Measurements from ENCODE around the gene SSH2.

The SSH2 gene

DNA sequence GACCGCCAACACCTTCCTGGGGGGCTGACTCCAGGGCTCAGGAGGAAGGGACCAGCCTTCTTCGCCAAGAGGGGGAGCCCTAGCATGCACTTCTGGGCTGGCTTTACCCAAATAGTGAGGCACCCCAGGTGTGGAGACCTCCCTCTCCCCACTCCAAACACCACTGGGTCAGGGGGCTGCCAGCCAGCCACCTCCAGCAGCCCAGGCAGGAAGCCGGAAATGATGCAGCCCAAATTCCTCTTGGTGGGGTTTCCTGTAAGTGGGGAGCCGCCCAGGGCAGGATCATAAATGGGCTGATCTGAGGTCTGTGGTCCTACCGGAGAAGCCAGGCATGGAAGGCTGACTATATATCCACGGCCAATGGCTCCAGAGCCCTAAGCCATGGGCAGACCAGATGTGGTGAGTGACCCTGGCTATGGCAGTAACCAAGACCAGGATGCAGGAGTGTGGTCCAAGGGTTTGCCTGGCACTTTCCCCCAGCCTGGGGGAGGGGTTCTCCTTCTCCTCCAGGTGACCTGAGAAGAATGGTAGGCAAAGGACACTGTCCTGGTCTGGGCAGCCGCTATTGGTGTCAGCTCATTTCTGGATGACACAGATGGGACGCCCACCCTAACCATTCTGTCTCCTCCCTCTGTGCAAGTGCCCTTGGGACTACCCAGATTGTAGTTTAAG is 344.8 kb downstream of the SSH2 start:
- H3K9ac ChIP-seq (ENCODE audit: low read length in 5 of 5) = peak overlapping the region in 4 of 5 donors; percentile 43 to 79 (median 62)
- peak overlapping the region; percentile 10 to 89 (median 62) for H3K4me3 ChIP-seq (ENCODE audit: low read depth in 1 of 5, low read length in 5 of 5)
- H3K36me3 ChIP-seq (ENCODE audit: control insufficient read depth in 5 of 5, insufficient read depth in 5 of 5, low read length in 5 of 5) = peaks cover 0 to 28% (median 25%) of the 10 kb centered on the region in 5 donors
- H3K9me3 ChIP-seq (ENCODE audit: control insufficient read depth in 5 of 5, low read length in 5 of 5) = no peaks in the 10 kb centered on the region
- peak overlapping the region; percentile 82 for H3K27ac ChIP-seq (ENCODE audit: low read depth, low read length)
- peaks cover 9 to 70% (median 59%) of the 10 kb centered on the region in 5 donors for H3K4me1 ChIP-seq (ENCODE audit: control insufficient read depth in 5 of 5, insufficient read depth in 5 of 5, low read length in 5 of 5)
- H3K27me3 ChIP-seq (ENCODE audit: control insufficient read depth in 5 of 5, insufficient read depth in 4 of 5, low read length in 5 of 5) = no peaks in the 10 kb centered on the region

DNA sequence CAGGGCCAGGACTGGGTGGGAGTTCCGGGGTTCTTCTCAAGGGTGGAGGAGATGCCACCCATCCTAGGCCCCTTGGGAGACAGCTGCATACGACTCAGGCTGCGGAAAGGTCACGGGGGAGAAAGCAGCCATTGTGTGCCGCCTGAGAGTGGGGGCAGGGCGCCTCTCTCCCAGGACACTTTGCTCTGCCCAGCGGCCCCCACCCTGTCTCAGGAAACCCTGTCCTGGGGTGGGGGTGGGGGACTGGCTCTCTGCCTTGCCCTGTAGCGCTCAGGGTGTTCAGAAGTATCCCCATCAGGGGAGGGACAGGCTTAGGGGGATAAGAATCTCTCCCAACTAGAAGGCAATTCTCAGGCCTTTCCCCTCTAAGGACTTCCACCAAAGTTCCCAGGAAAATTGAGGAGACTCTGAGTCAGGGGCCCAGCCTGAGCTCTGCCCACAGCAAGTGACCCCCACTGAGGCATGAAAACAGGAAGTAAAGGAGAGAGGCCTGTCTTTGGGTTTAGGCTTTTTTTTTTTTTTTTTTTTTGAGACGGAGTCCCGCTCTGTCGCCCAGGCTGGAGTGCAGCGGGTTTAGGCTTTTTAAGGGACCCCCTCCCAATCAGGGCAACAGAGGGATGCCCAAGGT is 345.5 kb downstream of the SSH2 start:
- Histone ChIP-seq H3K4me3 (ENCODE audit: low read depth in 1 of 5, low read length in 5 of 5) (peak overlapping the region in 3 of 5 donors; percentile 62 to 89 (median 79)), H3K4me1 (ENCODE audit: control insufficient read depth in 5 of 5, insufficient read depth in 5 of 5, low read length in 5 of 5) (peaks cover 4 to 66% (median 55%) of the 10 kb centered on the region in 5 donors), H3K9ac (ENCODE audit: low read length in 5 of 5) (peak overlapping the region in 2 of 5 donors; percentile 43 to 79)

DNA sequence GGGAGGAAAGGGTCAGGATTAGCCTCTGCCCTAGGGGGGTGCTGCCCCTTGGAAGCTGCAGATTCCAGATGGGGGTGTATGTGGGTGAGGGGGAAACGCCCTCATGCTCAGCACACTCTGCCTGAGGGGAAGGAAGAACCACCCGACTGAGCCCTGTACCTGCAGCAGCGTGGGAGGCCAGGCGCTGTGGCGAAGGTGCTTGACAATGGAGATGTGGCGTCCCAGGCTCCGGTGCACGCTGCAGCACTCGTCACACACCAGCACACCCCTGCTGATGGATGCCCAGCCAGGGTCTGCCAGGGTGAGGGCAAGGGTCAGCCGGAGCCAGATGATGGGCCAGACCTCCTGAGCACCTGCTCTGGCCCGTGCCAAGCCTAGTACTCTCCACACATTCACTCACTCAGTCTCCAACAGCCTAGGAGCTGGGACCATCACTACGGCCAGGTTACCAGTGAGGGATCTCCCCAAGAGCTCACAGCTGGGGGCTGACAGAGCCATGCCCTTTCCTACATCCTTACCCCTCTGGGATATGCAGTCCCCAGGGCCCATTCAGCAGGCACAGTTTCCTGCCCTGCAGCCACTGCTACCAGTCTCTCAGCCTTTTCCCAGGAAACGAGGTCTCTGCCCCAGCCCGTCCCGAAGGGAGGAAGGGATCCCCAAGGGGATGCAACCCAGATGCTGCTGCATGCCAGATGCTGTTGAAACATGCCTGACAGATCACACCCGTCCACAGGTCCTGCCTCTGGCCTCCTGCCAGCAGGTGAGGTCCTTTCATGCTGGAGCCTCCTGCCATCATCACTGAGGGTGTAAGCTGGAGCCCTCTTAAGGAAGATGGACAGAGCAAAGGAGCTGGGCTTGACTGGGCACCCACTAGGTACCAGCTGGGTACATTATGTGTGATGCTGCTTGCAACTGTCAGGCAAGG is 346.4 kb downstream of the SSH2 start:
- Histone ChIP-seq H3K4me1 (ENCODE audit: control insufficient read depth in 5 of 5, insufficient read depth in 5 of 5, low read length in 5 of 5) (peaks cover 4 to 63% (median 52%) of the 10 kb centered on the region in 5 donors), H3K9ac (ENCODE audit: low read length in 5 of 5) (peak overlapping the region in 2 of 5 donors; percentile 27 to 79), H3K9me3 (ENCODE audit: control insufficient read depth in 5 of 5, low read length in 5 of 5) (no peaks in the 10 kb centered on the region), H3K4me3 (ENCODE audit: low read depth in 1 of 5, low read length in 5 of 5) (peak overlapping the region in 4 of 5 donors; percentile 4 to 24 (median 14)), H3K36me3 (ENCODE audit: control insufficient read depth in 5 of 5, insufficient read depth in 5 of 5, low read length in 5 of 5) (peaks cover 0 to 44% (median 36%) of the 10 kb centered on the region in 5 donors), H3K27ac (ENCODE audit: low read depth, low read length) (peak overlapping the region; percentile 82), H3K27me3 (ENCODE audit: control insufficient read depth in 5 of 5, insufficient read depth in 4 of 5, low read length in 5 of 5) (no peaks in the 10 kb centered on the region)

More for the DNA sequence above, 345.5 kb downstream of the SSH2 start:
- Histone ChIP-seq H3K36me3 (ENCODE audit: control insufficient read depth in 5 of 5, insufficient read depth in 5 of 5, low read length in 5 of 5) (peaks cover 0 to 34% (median 30%) of the 10 kb centered on the region in 5 donors), H3K27ac (ENCODE audit: low read depth, low read length) (peak overlapping the region; percentile 82), H3K9me3 (ENCODE audit: control insufficient read depth in 5 of 5, low read length in 5 of 5) (no peaks in the 10 kb centered on the region), H3K27me3 (ENCODE audit: control insufficient read depth in 5 of 5, insufficient read depth in 4 of 5, low read length in 5 of 5) (no peaks in the 10 kb centered on the region)

DNA sequence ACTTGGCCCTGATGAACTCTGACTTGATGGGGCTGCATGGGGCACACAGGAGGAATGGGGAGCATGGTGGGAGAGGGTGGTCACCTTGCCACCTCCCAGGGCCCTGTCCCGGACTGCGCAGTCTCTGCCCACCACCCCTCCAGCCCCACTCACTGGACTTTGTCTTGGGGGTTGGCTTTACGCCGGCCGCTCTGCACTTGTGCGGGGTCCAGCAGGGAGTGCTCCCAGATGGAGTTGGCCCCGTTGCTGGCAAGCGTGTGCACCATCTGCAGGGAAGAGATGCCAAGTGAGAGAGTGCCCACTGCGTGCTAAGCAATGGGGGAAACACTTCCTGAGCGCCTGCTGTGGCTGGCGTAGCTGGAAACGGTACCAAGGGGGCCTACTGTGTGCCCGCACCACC is 347.3 kb downstream of the SSH2 start:
- Histone ChIP-seq H3K36me3 (ENCODE audit: control insufficient read depth in 5 of 5, insufficient read depth in 5 of 5, low read length in 5 of 5) (peaks cover 0 to 52% (median 44%) of the 10 kb centered on the region in 5 donors), H3K4me3 (ENCODE audit: low read depth in 1 of 5, low read length in 5 of 5) (no peak overlapping the region), H3K9me3 (ENCODE audit: control insufficient read depth in 5 of 5, low read length in 5 of 5) (no peaks in the 10 kb centered on the region), H3K4me1 (ENCODE audit: control insufficient read depth in 5 of 5, insufficient read depth in 5 of 5, low read length in 5 of 5) (peaks cover 4 to 58% (median 47%) of the 10 kb centered on the region in 5 donors), H3K27me3 (ENCODE audit: control insufficient read depth in 5 of 5, insufficient read depth in 4 of 5, low read length in 5 of 5) (no peaks in the 10 kb centered on the region), H3K27ac (ENCODE audit: low read depth, low read length) (no peak overlapping the region), H3K9ac (ENCODE audit: low read length in 5 of 5) (no peak overlapping the region)

DNA sequence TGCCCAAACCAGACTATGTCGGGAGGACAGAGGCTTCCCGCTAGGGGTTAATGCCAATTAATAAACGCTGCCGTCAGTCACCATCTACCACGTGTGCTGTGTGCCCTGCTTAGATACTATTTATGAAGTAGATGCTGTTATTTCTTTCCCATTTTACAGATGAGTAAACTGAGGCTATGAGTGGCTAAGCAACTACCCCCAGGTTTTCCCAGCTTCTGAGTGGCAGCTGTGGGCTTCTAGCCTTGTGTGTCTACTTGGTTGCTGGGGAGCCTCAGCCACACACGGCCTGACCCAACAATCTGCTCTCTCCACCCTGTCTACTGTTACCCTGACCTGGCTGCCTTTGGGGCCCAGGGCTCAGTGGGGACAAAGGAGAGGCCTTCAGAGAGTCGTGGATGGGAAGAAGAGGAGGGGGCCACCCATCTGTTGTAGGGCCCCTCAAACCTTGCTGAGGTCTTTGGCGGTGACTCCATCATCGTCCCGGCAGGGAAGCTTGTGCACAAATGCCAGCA is 347.7 kb downstream of the SSH2 start:
- no peaks in the 10 kb centered on the region for H3K9me3 ChIP-seq (ENCODE audit: control insufficient read depth in 5 of 5, low read length in 5 of 5)
- H3K27ac ChIP-seq (ENCODE audit: low read depth, low read length) = no peak overlapping the region
- H3K27me3 ChIP-seq (ENCODE audit: control insufficient read depth in 5 of 5, insufficient read depth in 4 of 5, low read length in 5 of 5) = no peaks in the 10 kb centered on the region
- H3K4me1 ChIP-seq (ENCODE audit: control insufficient read depth in 5 of 5, insufficient read depth in 5 of 5, low read length in 5 of 5) = peaks cover 4 to 56% (median 47%) of the 10 kb centered on the region in 5 donors
- H3K4me3 ChIP-seq (ENCODE audit: low read depth in 1 of 5, low read length in 5 of 5) = no peak overlapping the region
- H3K9ac ChIP-seq (ENCODE audit: low read length in 5 of 5) = no peak overlapping the region
- H3K36me3 ChIP-seq (ENCODE audit: control insufficient read depth in 5 of 5, insufficient read depth in 5 of 5, low read length in 5 of 5) = peaks cover 0 to 57% (median 49%) of the 10 kb centered on the region in 5 donors

DNA sequence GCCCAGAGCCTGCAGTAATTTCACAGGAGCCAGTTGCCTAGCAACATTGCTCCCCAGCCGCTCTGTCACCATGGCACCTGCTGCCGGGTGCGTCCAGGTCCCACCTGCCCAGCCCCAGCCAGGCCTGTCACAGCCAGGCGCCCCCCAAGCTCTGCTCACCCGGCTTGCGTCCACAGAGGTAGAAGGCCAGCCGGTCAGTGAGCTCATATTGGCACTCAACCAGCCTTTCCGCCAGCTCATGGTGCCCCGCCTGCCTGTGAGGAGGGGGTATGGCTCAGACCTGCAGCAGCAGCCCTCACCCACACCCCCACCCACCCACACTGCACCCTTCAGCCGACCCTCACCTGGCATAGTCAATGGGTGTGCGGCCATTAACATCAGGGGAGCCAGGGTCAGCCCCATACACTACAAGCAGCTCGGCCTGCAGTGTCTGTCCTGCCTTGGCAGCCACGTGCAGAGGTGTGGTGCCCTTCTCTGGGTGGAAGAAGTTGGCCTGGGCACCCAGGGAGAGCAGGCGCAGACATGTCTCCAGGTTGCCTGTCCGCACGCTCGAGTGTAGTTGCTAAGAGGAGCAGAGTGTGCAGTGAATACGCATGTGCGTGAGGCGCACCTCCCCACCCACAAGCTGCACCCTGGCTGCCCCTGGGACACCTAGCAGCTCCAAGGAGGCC is 348.3 kb downstream of the SSH2 start:
- Histone ChIP-seq H3K4me1 (ENCODE audit: control insufficient read depth in 5 of 5, insufficient read depth in 5 of 5, low read length in 5 of 5) (peaks cover 4 to 53% (median 46%) of the 10 kb centered on the region in 5 donors), H3K9ac (ENCODE audit: low read length in 5 of 5) (no peak overlapping the region), H3K27me3 (ENCODE audit: control insufficient read depth in 5 of 5, insufficient read depth in 4 of 5, low read length in 5 of 5) (no peaks in the 10 kb centered on the region), H3K36me3 (ENCODE audit: control insufficient read depth in 5 of 5, insufficient read depth in 5 of 5, low read length in 5 of 5) (peaks cover 0 to 63% (median 55%) of the 10 kb centered on the region in 5 donors), H3K4me3 (ENCODE audit: low read depth in 1 of 5, low read length in 5 of 5) (no peak overlapping the region), H3K27ac (ENCODE audit: low read depth, low read length) (no peak overlapping the region), H3K9me3 (ENCODE audit: control insufficient read depth in 5 of 5, low read length in 5 of 5) (no peaks in the 10 kb centered on the region)

DNA sequence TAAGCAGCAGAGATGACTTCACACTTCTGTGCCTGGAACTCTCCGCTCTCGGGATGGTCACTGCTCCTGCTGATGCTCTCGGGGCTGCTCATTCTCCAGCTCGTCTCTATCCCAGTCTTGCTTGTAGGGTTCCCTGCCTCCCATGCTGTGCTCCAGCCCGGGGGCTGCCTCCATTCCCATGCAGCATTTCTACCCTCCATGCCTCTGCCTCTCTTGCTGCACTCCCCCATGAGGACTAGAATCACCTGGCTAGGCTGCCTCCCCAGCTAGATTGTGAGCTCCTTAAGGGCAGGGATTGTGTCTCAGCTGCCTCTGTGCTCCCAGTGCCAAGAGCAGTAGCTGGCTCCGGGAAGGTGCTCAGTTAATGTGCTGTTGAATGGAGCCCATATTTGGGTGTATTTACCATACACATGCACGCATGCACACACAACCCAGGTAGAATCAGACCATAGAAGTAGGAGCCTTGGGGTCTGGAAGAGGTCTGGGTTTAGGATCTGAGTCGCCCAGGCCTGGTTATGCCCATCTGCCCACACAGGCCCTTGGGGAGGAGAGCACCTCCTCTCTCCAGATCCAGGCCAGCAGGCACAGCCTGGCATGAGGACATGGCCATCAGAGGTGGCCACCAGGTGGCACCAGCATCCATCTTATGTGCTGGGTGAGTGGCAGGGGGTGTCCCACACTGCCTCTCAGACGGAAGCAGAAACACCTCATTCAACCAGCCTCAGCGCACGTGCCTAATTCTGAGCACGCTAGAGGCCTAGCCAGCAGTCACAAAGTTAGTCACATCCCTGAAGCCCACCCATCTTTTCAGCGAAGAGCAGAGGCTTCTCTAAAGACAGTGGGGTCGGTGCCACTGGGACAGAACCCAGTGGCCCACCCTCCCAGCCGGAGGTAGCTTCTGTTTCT is 349.9 kb downstream of the SSH2 start:
- no peak overlapping the region for H3K4me3 ChIP-seq (ENCODE audit: low read depth in 1 of 5, low read length in 5 of 5)
- H3K36me3 ChIP-seq (ENCODE audit: control insufficient read depth in 5 of 5, insufficient read depth in 5 of 5, low read length in 5 of 5) = peaks cover 0 to 79% (median 71%) of the 10 kb centered on the region in 5 donors
- peaks cover 3 to 38% (median 33%) of the 10 kb centered on the region in 5 donors for H3K4me1 ChIP-seq (ENCODE audit: control insufficient read depth in 5 of 5, insufficient read depth in 5 of 5, low read length in 5 of 5)
- no peak overlapping the region for H3K27ac ChIP-seq (ENCODE audit: low read depth, low read length)
- no peaks in the 10 kb centered on the region for H3K9me3 ChIP-seq (ENCODE audit: control insufficient read depth in 5 of 5, low read length in 5 of 5)
- no peak overlapping the region for H3K9ac ChIP-seq (ENCODE audit: low read length in 5 of 5)
- H3K27me3 ChIP-seq (ENCODE audit: control insufficient read depth in 5 of 5, insufficient read depth in 4 of 5, low read length in 5 of 5) = no peaks in the 10 kb centered on the region

DNA sequence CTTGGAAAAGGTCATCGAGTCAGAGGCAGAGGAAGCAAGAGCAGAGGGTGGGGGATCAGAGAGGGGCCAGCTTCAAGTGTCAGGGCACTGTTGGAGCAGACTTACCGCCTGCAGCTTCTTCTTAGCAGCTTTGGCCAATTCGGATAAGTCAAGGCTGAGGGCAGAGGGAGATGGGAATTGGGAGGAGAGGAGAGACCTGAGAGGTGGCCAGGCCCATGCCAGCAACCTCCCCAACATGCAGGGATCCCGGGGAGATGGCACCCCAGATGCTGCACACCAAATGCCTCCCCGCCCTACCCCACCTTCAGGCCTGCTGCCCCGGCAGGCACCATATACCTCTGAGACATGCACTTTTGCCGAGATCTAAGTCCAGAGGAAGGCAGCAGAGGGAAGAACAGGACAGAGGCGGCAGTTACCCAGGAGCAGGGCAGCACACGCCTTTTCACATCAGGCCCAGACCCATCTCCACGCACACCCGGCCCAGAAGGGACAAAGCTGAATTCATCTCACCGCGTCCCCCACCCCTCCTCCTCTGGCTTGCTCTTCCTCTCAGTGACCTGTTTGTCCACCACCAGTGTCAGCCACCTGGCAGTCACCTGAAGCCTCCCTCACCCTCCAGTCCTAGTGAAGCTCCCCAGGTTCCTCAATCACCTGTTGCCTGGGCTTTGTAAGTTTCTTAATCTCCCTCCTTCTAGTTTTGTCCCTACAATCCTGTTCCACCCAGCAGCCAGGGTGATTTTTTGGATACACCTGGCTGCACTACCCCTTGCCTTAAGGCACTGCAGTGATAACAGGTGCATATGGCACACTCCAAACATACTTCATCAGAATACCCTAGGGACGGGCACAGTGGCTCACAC is 351.2 kb downstream of the SSH2 start:
- Histone ChIP-seq H3K27ac (ENCODE audit: low read depth, low read length) (no peak overlapping the region), H3K9ac (ENCODE audit: low read length in 5 of 5) (no peak overlapping the region), H3K27me3 (ENCODE audit: control insufficient read depth in 5 of 5, insufficient read depth in 4 of 5, low read length in 5 of 5) (no peaks in the 10 kb centered on the region), H3K4me3 (ENCODE audit: low read depth in 1 of 5, low read length in 5 of 5) (no peak overlapping the region), H3K9me3 (ENCODE audit: control insufficient read depth in 5 of 5, low read length in 5 of 5) (no peaks in the 10 kb centered on the region), H3K36me3 (ENCODE audit: control insufficient read depth in 5 of 5, insufficient read depth in 5 of 5, low read length in 5 of 5) (peaks cover 0 to 91% (median 83%) of the 10 kb centered on the region in 5 donors), H3K4me1 (ENCODE audit: control insufficient read depth in 5 of 5, insufficient read depth in 5 of 5, low read length in 5 of 5) (peaks cover 2 to 26% (median 21%) of the 10 kb centered on the region in 5 donors)
